SK-N-SH (cell line): ENCODE measurements around the gene NFIX. TPM values are rescaled to one million over a fixed set of nuclear protein-coding genes. Genes with fewer than 3 reads are reported as not detected.

Experiments used
- CTCF ChIA-PET: fragments of 300-600, 350-600 bp; formaldehyde crosslinking; extraction: SDS; loops from one replicate; lab custom pipeline; 2021; lab: Yijun Ruan, JAX
- POLR2A ChIA-PET: fragments of 350-600 bp; sonication (Branson Sonifier 250); formaldehyde crosslinking; extraction: SDS; loops from one replicate; lab custom pipeline; 2020; ENCODE audit warnings: antibody characterized with exemption, inconsistent platforms; lab: Yijun Ruan, JAX
- DNase-seq: peaks from one replicate; pipeline ENCODE4 v3.0.0; 2012
- H2AFZ ChIP-seq: fragments of 200-600 bp; sonication (generic); 2 replicates; pipeline ENCODE4 v1.8.1; 2016; ENCODE audit warnings: antibody characterized with exemption, mild to moderate bottlenecking, low read depth
- H3F3A ChIP-seq: fragments of 200-600 bp; sonication (generic); replicated peaks from 2 replicates; pipeline ENCODE3; 2016; ENCODE audit warnings: antibody characterized with exemption, mild to moderate bottlenecking; ENCODE audit not compliant: insufficient read depth
- H3K27ac ChIP-seq, 2 experiments: fragments of 200-500 bp in 1 of 2; fragments of 200-600 bp in 1 of 2; sonication (Bioruptor generic) in 1 of 2; sonication (generic), shearing (Covaris generic) in 1 of 2; 2 replicates each; pipeline versions ENCODE4 v1.5.1 to v1.6.1; 2014 to 2016; ENCODE audit warnings: low read depth in 2 of 2, inconsistent platforms in 1 of 2, low read length in 1 of 2, mild to moderate bottlenecking in 1 of 2, mixed read lengths in 1 of 2
- H3K27me3 ChIP-seq: fragments of 200-600 bp; sonication (generic), shearing (Covaris generic); 2 replicates; pipeline ENCODE4 v1.6.1; 2016; ENCODE audit warnings: mixed run types; ENCODE audit not compliant: insufficient read depth
- H3K36me3 ChIP-seq, 2 experiments: fragments of 200-500 bp in 1 of 2; fragments of 200-600 bp in 1 of 2; sonication (Bioruptor generic) in 1 of 2; sonication (generic) in 1 of 2; replicated peaks in 1 of 2; 2 replicates each; pipeline versions ENCODE3 to v1.5.1; 2014 to 2016; ENCODE audit warnings: low read length in 1 of 2, mild to moderate bottlenecking in 1 of 2; ENCODE audit not compliant: insufficient read depth in 2 of 2, control insufficient read depth in 1 of 2
- H3K4me1 ChIP-seq, 2 experiments: fragments of 200-500 bp in 1 of 2; fragments of 200-600 bp in 1 of 2; sonication (Bioruptor generic) in 1 of 2; sonication (generic), shearing (Covaris generic) in 1 of 2; 2 replicates each; pipeline versions ENCODE4 v1.5.1 to v1.6.1; 2014 to 2016; ENCODE audit warnings: low read depth in 1 of 2, low read length in 1 of 2, mixed run types in 1 of 2; ENCODE audit not compliant: insufficient read depth in 2 of 2, control insufficient read depth in 1 of 2
- H3K4me2 ChIP-seq: fragments of 200-600 bp; sonication (generic), shearing (Covaris generic); 2 replicates; pipeline ENCODE4 v1.6.1; 2017; ENCODE audit warnings: mixed run types
- H3K4me3 ChIP-seq, 2 experiments: fragments of 200-500 bp in 1 of 2; fragments of 200-600 bp in 1 of 2; sonication (Bioruptor generic) in 1 of 2; sonication (generic), shearing (Covaris generic) in 1 of 2; 2 replicates each; pipeline versions ENCODE4 v1.5.1 to v1.8.1; 2014 to 2016; ENCODE audit warnings: low read depth in 2 of 2, inconsistent platforms in 1 of 2, low read length in 1 of 2, mild to moderate bottlenecking in 1 of 2, mixed read lengths in 1 of 2, moderate library complexity in 1 of 2
- H3K79me2 ChIP-seq: fragments of 200-600 bp; sonication (generic); 2 replicates; pipeline ENCODE4 v1.8.1; 2017; ENCODE audit warnings: mild to moderate bottlenecking; ENCODE audit not compliant: insufficient read depth
- H3K9ac ChIP-seq: fragments of 200-600 bp; sonication (generic); 2 replicates; pipeline ENCODE4 v1.6.1; 2017; ENCODE audit warnings: mixed run types
- H3K9me2 ChIP-seq: fragments of 200-600 bp; sonication (generic); 2 replicates; pipeline ENCODE4 v1.6.1; 2017; ENCODE audit warnings: mixed run types
- H3K9me3 ChIP-seq: fragments of 200-600 bp; sonication (generic); 2 replicates; pipeline ENCODE4 v1.6.1; 2017; ENCODE audit warnings: mixed run types, mild to moderate bottlenecking, moderate library complexity
- H4K20me1 ChIP-seq: fragments of 200-600 bp; sonication (generic); 2 replicates; pipeline ENCODE4 v1.6.1; 2017; ENCODE audit warnings: mild to moderate bottlenecking, mixed run types; ENCODE audit not compliant: insufficient read depth
- CHD2 ChIP-seq: fragments of 150-350 bp; IDR thresholded peaks from 2 replicates; pipeline ENCODE4 v1.6.1; 2018; ENCODE audit warnings: low read length; ENCODE audit not compliant: partially characterized antibody
- EP300 ChIP-seq, 2 experiments: IDR thresholded peaks; 2 replicates each; pipeline versions ENCODE4 v1.4.0 to v1.6.1; 2012; ENCODE audit warnings: borderline replicate concordance in 1 of 2, low read depth in 1 of 2, low read length in 1 of 2
- EZH2phosphoT487 ChIP-seq: fragments of 200-600 bp; sonication (generic); IDR thresholded peaks from 2 replicates; pipeline ENCODE4 v1.6.1; 2017; ENCODE audit warnings: low read depth, mixed run types, mild to moderate bottlenecking, antibody characterized with exemption, moderate library complexity, borderline replicate concordance
- FOSL2 ChIP-seq: IDR thresholded peaks from 2 replicates; pipeline ENCODE4 v1.4.0; 2012; ENCODE audit warnings: low read depth, mild to moderate bottlenecking, moderate library complexity, borderline replicate concordance
- FOXJ3 ChIP-seq: sonication (generic); formaldehyde crosslinking; IDR thresholded peaks from 2 replicates; pipeline ENCODE4 v1.5.1; 2020; ENCODE audit warnings: mild to moderate bottlenecking, missing genetic modification reagents
- FOXM1 ChIP-seq: IDR thresholded peaks from 2 replicates; pipeline ENCODE4 v1.4.0; 2012; ENCODE audit warnings: low read depth, mild to moderate bottlenecking
- GABPA ChIP-seq: IDR thresholded peaks from 2 replicates; pipeline ENCODE4 v1.4.0; 2012; ENCODE audit warnings: low read depth, mild to moderate bottlenecking
- GATA2 ChIP-seq: sonication (generic); formaldehyde crosslinking; IDR thresholded peaks from 2 replicates; pipeline ENCODE4 v1.5.0; 2020; ENCODE audit warnings: mild to moderate bottlenecking, missing genetic modification reagents
- IRF3 ChIP-seq: fragments of 150-350 bp; IDR thresholded peaks from 2 replicates; pipeline ENCODE4 v1.6.1; 2016; ENCODE audit warnings: mild to moderate bottlenecking, low read depth, low read length
- MEF2A ChIP-seq: IDR thresholded peaks from 2 replicates; pipeline ENCODE4 v1.4.0; 2012; ENCODE audit warnings: low read depth, borderline replicate concordance
- NFIC ChIP-seq: IDR thresholded peaks from 2 replicates; pipeline ENCODE4 v1.4.0; 2012; ENCODE audit warnings: borderline replicate concordance
- NRF1 ChIP-seq: IDR thresholded peaks from 2 replicates; pipeline ENCODE4 v1.6.1; 2012; ENCODE audit warnings: low read depth, mild to moderate bottlenecking, low read length
- POLR2AphosphoS5 ChIP-seq: IDR thresholded peaks from 2 replicates; pipeline ENCODE4 v1.6.1; 2012; ENCODE audit warnings: low read depth, low read length
- RXRA ChIP-seq: IDR thresholded peaks from 2 replicates; pipeline ENCODE4 v1.4.0; 2012; ENCODE audit warnings: low read depth, mild to moderate bottlenecking, borderline replicate concordance
- TAF1 ChIP-seq: IDR thresholded peaks from 2 replicates; pipeline ENCODE4 v1.6.1; 2012; ENCODE audit warnings: low read depth, mild to moderate bottlenecking, low read length, moderate library complexity, borderline replicate concordance
- TCF12 ChIP-seq: IDR thresholded peaks from 2 replicates; pipeline ENCODE4 v1.4.0; 2012
- TEAD4 ChIP-seq: IDR thresholded peaks from 2 replicates; pipeline ENCODE4 v1.4.0; 2012; ENCODE audit warnings: mild to moderate bottlenecking, borderline replicate concordance; ENCODE audit not compliant: insufficient read depth
- USF1 ChIP-seq: IDR thresholded peaks from 2 replicates; pipeline ENCODE4 v1.4.0; 2012; ENCODE audit warnings: low read depth, borderline replicate concordance
- USF2 ChIP-seq: fragments of 150-350 bp; IDR thresholded peaks from 2 replicates; pipeline ENCODE4 v1.6.1; 2017; ENCODE audit warnings: antibody characterized with exemption, low read length, low read depth, borderline replicate concordance
- WGBS: methylation state at CpG from one replicate; pipeline ENCODE4 v1.1.6; 2017; ENCODE audit warnings: low lambda C conversion rate; 5-methylcytosine and 5-hydroxymethylcytosine counted together
- polyA plus RNA-seq, 3 experiments: library from polyadenylated mRNA; depleted of rRNA; stranded (reverse); fragments of >200 nt; gene quantifications; 2 replicates each; pipeline ENCODE4 v1.2.3, GENCODE V29; 2012
- TF ChIP-seq, protein P1 (sequence below): IDR thresholded peaks from 2 replicates; pipeline ENCODE4; 2012

The NFIX gene
- polyA plus RNA-seq, 1 of the 3 experiments (the other 2 are of a cell fraction), result 14.8 TPM

GRCh38 chr19:13137290-13137794 lies 142.1 kb downstream of the NFIX start:
- CTCF ChIA-PET, result no interaction called here
- Histone ChIP-seq H3K4me3 (no peak overlapping the region), H3K36me3 (peaks cover 6 to 43% of the 10 kb centered on the region in 2 experiments), H3K9ac (no peak overlapping the region), H4K20me1 (peaks cover 28% of the 10 kb centered on the region), H3K9me3 (no peaks in the 10 kb centered on the region), H3K27me3 (no peaks in the 10 kb centered on the region), H3K4me1 (peaks cover 0 to 6% of the 10 kb centered on the region in 2 experiments; a peak in 1 of 4 replicates), H3F3A (peaks cover 8% of the 10 kb centered on the region), H3K4me2 (no peak overlapping the region), H3K9me2 (no peaks in the 10 kb centered on the region), H3K79me2 (peaks cover 38% of the 10 kb centered on the region), H3K27ac (no peak overlapping the region), H2AFZ (no peak overlapping the region)
- POLR2A ChIA-PET, result interaction anchor here (0.7 kb wide), 1 partner anchor 13 kb away, joined by 3 read pairs; the partner anchor contains the start of genes IER2 and STX10
- WGBS, result 93% methylated on average over 27 of the region's 28 CpGs
- TF ChIP-seq NFIC (no peak), GABPA (no peak), USF1 (no peak), IRF3 (no peak)
- no peak for DNase-seq

DNA sequence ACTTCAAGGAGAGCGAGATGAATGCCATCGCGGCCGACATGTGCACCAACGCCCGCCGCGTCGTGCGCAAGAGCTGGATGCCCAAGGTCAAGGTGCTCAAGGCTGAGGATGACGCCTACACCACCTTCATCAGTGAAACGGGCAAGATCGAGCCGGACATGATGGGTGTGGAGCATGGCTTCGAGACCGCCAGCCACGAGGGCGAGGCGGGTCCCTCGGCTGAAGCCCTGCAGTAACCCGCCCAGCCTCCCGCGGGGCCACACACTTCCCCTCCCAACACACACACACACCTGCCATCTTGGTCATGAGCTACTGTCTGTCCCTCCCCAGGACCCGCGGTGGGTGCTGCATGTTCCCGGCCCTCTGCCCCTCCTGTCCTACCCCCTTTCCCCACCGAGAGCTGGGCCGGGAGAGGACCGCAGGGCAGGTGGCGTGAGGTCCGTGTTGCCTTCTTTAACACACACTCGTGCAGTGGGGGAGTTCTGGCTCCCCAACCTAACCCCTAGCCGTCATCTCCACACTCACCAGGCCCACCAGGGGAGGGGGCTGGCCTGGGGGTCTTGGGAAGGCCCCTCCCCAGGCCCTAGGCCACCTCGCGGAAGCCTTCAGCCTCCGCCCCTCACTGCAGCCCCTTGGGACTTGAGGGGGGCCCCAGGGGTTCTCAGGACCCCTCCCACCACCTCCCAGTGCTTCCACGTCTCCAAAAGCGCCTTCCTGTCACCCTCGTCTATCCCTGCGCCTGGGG lies 143.1 kb downstream of the NFIX start:
- H3K9ac ChIP-seq, result no peak overlapping the region
- H3F3A ChIP-seq, result peaks cover 10% of the 10 kb centered on the region
- peaks cover 18% of the 10 kb centered on the region for H4K20me1 ChIP-seq
- no peak overlapping the region for H2AFZ ChIP-seq
- no peaks in the 10 kb centered on the region for H3K4me1 ChIP-seq
- TF ChIP-seq USF2 (no peak), POLR2AphosphoS5 (no peak), FOXM1 (no peak), FOSL2 (no peak), NRF1 (no peak), TAF1 (no peak), TCF12 (no peak), TEAD4 (no peak), MEF2A (no peak), GATA2 (CRISPR knock-in tag) (no peak), GABPA (no peak), EZH2phosphoT487 (no peak), EP300 (IDR thresholded peaks at IDR 0.05; ENCODE audit: borderline replicate concordance in 1 of 2, low read depth in 1 of 2, low read length in 1 of 2) (no peak), CHD2 (no peak), NFIC (no peak), FOXJ3 (CRISPR knock-in tag) (no peak), IRF3 (no peak), RXRA (no peak)
- TF ChIP-seq, protein P1, sequence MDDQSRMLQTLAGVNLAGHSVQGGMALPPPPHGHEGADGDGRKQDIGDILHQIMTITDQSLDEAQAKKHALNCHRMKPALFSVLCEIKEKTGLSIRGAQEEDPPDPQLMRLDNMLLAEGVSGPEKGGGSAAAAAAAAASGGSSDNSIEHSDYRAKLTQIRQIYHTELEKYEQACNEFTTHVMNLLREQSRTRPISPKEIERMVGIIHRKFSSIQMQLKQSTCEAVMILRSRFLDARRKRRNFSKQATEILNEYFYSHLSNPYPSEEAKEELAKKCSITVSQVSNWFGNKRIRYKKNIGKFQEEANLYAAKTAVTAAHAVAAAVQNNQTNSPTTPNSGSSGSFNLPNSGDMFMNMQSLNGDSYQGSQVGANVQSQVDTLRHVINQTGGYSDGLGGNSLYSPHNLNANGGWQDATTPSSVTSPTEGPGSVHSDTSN, result no peak
- no peak overlapping the region for H3K4me2 ChIP-seq
- DNase-seq, result no peak
- no peaks in the 10 kb centered on the region for H3K9me2 ChIP-seq
- CTCF ChIA-PET, result interaction anchor here (0.5 kb wide), 1 partner anchor 934 kb away, joined by 3 read pairs; no protein-coding TSS in a partner anchor
- H3K27ac ChIP-seq, result no peak overlapping the region
- peaks cover 9 to 43% of the 10 kb centered on the region in 2 experiments for H3K36me3 ChIP-seq
- peaks cover 28% of the 10 kb centered on the region for H3K79me2 ChIP-seq
- WGBS, result 91% methylated on average over 29 of the region's 40 CpGs
- H3K27me3 ChIP-seq, result no peaks in the 10 kb centered on the region
- no peak overlapping the region for H3K4me3 ChIP-seq
- POLR2A ChIA-PET, result interaction anchor here (1.0 kb wide), 1 partner anchor 11 kb away, joined by 4 read pairs; the partner anchor contains the start of genes IER2 and STX10
- no peaks in the 10 kb centered on the region for H3K9me3 ChIP-seq
